IPS-15b (cell line): Measurements from ENCODE around the gene AVEN.

ENCODE experiments used
- H3K27me3 ChIP-seq: one replicate; pipeline ENCODE4 v1.6.1; 2013; ENCODE audit warnings: low read length; ENCODE audit not compliant: control insufficient read depth, insufficient read depth
- H3K36me3 ChIP-seq: one replicate; pipeline ENCODE4 v1.6.1; 2013; ENCODE audit warnings: low read length; ENCODE audit not compliant: control insufficient read depth, insufficient read depth
- H3K4me1 ChIP-seq: one replicate; pipeline ENCODE4 v1.6.1; 2013; ENCODE audit warnings: mild to moderate bottlenecking, low read length; ENCODE audit not compliant: control insufficient read depth, insufficient read depth
- H3K4me3 ChIP-seq: one replicate; pipeline ENCODE4 v1.5.1; 2013; ENCODE audit warnings: low read depth, low read length
- H3K9ac ChIP-seq: one replicate; pipeline ENCODE4 v1.6.1; 2013; ENCODE audit warnings: low read depth, mild to moderate bottlenecking, low read length
- H3K9me3 ChIP-seq: one replicate; pipeline ENCODE4 v1.6.1; 2013; ENCODE audit warnings: mild to moderate bottlenecking, low read length; ENCODE audit not compliant: control insufficient read depth, insufficient read depth

AVEN gene

GRCh38 chr15:33934921-33935320, 104.1 kb downstream of the AVEN start:
- H3K9ac ChIP-seq: no peak overlapping the region
- no peaks in the 10 kb centered on the region for H3K9me3 ChIP-seq
- no peak overlapping the region for H3K4me3 ChIP-seq
- no peaks in the 10 kb centered on the region for H3K36me3 ChIP-seq
- no peaks in the 10 kb centered on the region for H3K4me1 ChIP-seq
- no peaks in the 10 kb centered on the region for H3K27me3 ChIP-seq

- no peaks in the 10 kb centered on the region for H3K27me3 ChIP-seq
- no peaks in the 10 kb centered on the region for H3K9me3 ChIP-seq
- H3K9ac ChIP-seq: no peak overlapping the region
- H3K36me3 ChIP-seq: no peaks in the 10 kb centered on the region
- no peak overlapping the region for H3K4me3 ChIP-seq
- H3K4me1 ChIP-seq: no peaks in the 10 kb centered on the region
Measured at GRCh38 chr15:33934396-33934795, 104.6 kb downstream of the AVEN start.

- Histone ChIP-seq H3K27me3 (no peaks in the 10 kb centered on the region), H3K4me3 (no peak overlapping the region), H3K36me3 (no peaks in the 10 kb centered on the region), H3K9ac (no peak overlapping the region), H3K4me1 (no peaks in the 10 kb centered on the region), H3K9me3 (no peaks in the 10 kb centered on the region)
Measured at GRCh38 chr15:33932734-33933133, 106.3 kb downstream of the AVEN start.

- no peaks in the 10 kb centered on the region for H3K9me3 ChIP-seq
- H3K9ac ChIP-seq: no peak overlapping the region
- no peak overlapping the region for H3K4me3 ChIP-seq
- no peaks in the 10 kb centered on the region for H3K27me3 ChIP-seq
- no peaks in the 10 kb centered on the region for H3K4me1 ChIP-seq
- H3K36me3 ChIP-seq: no peaks in the 10 kb centered on the region
Measured at GRCh38 chr15:33926260-33926659, 112.7 kb downstream of the AVEN start.

GRCh38 chr15:33923446-33923845, 115.6 kb downstream of the AVEN start:
- H3K9ac ChIP-seq: no peak overlapping the region
- H3K27me3 ChIP-seq: no peaks in the 10 kb centered on the region
- H3K4me3 ChIP-seq: no peak overlapping the region
- no peaks in the 10 kb centered on the region for H3K36me3 ChIP-seq
- no peaks in the 10 kb centered on the region for H3K4me1 ChIP-seq
- H3K9me3 ChIP-seq: no peaks in the 10 kb centered on the region

- Histone ChIP-seq H3K36me3 (no peaks in the 10 kb centered on the region), H3K9ac (no peak overlapping the region), H3K4me1 (peaks cover 9% of the 10 kb centered on the region), H3K27me3 (no peaks in the 10 kb centered on the region), H3K4me3 (peak overlapping the region; percentile 5), H3K9me3 (no peaks in the 10 kb centered on the region)
Measured at GRCh38 chr15:33915571-33916407, 123.2 kb downstream of the AVEN start.

GRCh38 chr15:33913459-33913858, 125.5 kb downstream of the AVEN start:
- Histone ChIP-seq H3K4me3 (no peak overlapping the region), H3K27me3 (no peaks in the 10 kb centered on the region), H3K36me3 (no peaks in the 10 kb centered on the region)

GRCh38 chr15:33912326-33912725, 126.7 kb downstream of the AVEN start:
- no peaks in the 10 kb centered on the region for H3K36me3 ChIP-seq
- H3K9ac ChIP-seq: no peak overlapping the region
- peaks cover 21% of the 10 kb centered on the region for H3K4me1 ChIP-seq
- no peak overlapping the region for H3K4me3 ChIP-seq
- H3K27me3 ChIP-seq: no peaks in the 10 kb centered on the region
- H3K9me3 ChIP-seq: no peaks in the 10 kb centered on the region

More at GRCh38 chr15:33913459-33913858, 125.5 kb downstream of the AVEN start:
- Histone ChIP-seq H3K9ac (no peak overlapping the region), H3K9me3 (no peaks in the 10 kb centered on the region), H3K4me1 (peaks cover 14% of the 10 kb centered on the region)

GRCh38 chr15:33910741-33911140, 128.3 kb downstream of the AVEN start:
- Histone ChIP-seq H3K36me3 (no peaks in the 10 kb centered on the region), H3K9me3 (no peaks in the 10 kb centered on the region), H3K4me1 (peaks cover 18% of the 10 kb centered on the region), H3K9ac (no peak overlapping the region), H3K27me3 (no peaks in the 10 kb centered on the region), H3K4me3 (no peak overlapping the region)

- Histone ChIP-seq H3K27me3 (no peaks in the 10 kb centered on the region), H3K9ac (no peak overlapping the region), H3K4me3 (no peak overlapping the region), H3K36me3 (no peaks in the 10 kb centered on the region), H3K9me3 (no peaks in the 10 kb centered on the region), H3K4me1 (peaks cover 14% of the 10 kb centered on the region)
Measured at GRCh38 chr15:33908406-33908805, 130.6 kb downstream of the AVEN start.

- no peaks in the 10 kb centered on the region for H3K9me3 ChIP-seq
- H3K27me3 ChIP-seq: no peaks in the 10 kb centered on the region
- H3K4me1 ChIP-seq: peaks cover 14% of the 10 kb centered on the region
- no peak overlapping the region for H3K9ac ChIP-seq
- no peak overlapping the region for H3K4me3 ChIP-seq
- H3K36me3 ChIP-seq: no peaks in the 10 kb centered on the region
Measured at GRCh38 chr15:33907326-33907725, 131.7 kb downstream of the AVEN start.

- H3K4me3 ChIP-seq: no peak overlapping the region
- H3K36me3 ChIP-seq: no peaks in the 10 kb centered on the region
- H3K9ac ChIP-seq: no peak overlapping the region
- peaks cover 9% of the 10 kb centered on the region for H3K4me1 ChIP-seq
- no peaks in the 10 kb centered on the region for H3K9me3 ChIP-seq
- H3K27me3 ChIP-seq: no peaks in the 10 kb centered on the region
Measured at GRCh38 chr15:33903661-33904060, 135.3 kb downstream of the AVEN start.
